ENCODE data around the gene LDLRAD4.

GRCh38 chr18:13258921-13259320, 40.4 kb downstream of the LDLRAD4 start:
- TF ChIP-seq CTCF (IDR thresholded peaks at IDR 0.05) (no peak), POLR2A (IDR thresholded peaks at IDR 0.05) (no peak)

Measured in lower leg skin (tissue), 3 donors.